Endometrial microvascular endothelial cells (primary cell): ENCODE data around the gene KIF20B. TPM values are rescaled to one million over a fixed set of nuclear protein-coding genes. Genes with fewer than 3 reads are reported as not detected.
"Not testable (repeated sequence)": the region's sequence is repeated elsewhere in the genome, so short reads cannot be mapped to it uniquely, and the experiment has no call there.

Experiments used
- in situ Hi-C: cut with HindIII; loops from 2 replicates; pipeline ENCODE4 v1.10.0; 2017; ENCODE audit warnings: low sequenced_read_pairs, low pct_unique_long_range_greater_than_20kb; ENCODE audit errors: inconsistent ontology term
- total RNA-seq: library from RNA; depleted of rRNA; stranded (reverse); fragments of >200 nt; gene quantifications from one replicate; pipeline ENCODE4 v1.2.3, GENCODE V29; 2015; ENCODE audit errors: inconsistent ontology term

The KIF20B gene
- total RNA-seq, 1 donor from 2014 or later, result 14.9 TPM

DNA sequence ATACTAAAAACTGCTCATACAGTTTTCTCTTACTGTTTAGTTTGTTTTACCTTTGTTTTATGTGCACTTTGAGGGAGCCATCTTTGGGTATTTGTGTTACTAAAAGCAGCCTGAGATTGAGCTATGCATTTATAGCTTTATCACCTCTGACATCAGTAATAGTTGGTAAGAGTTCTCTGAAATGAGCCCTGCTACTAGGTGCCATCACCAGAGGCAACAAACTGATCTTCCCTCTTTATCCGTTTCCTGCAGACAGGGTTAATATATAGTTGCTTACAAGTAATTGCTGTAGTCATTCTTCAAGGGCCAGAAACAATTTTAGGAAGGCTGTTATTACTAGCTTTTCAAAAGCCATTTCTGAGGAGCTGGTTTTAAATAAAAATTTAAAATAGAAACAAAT, 49.1 kb downstream of the KIF20B start:
- in situ Hi-C loops, result no loop called here

DNA sequence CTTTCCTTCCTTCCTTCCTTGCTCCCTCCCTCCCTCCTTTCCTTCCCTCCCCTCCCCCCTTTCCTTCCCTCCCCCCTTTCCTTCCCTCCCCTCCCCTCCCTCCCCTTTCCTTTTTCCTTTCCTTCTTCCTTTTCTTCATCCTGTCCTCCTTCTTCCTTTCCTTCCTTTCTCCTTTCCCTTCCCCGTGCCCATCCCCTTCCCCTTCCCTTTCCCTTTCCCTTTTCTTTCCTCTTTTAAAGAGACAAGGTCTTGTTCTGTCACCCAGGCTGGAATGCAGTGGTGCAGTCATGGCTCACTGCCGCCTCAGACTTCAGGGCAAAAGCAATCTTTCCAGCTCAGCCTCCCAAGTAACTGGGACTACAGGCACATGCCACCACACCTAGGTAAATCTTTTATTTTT, 54.0 kb downstream of the KIF20B start:
- in situ Hi-C loops, result no loop called here

DNA sequence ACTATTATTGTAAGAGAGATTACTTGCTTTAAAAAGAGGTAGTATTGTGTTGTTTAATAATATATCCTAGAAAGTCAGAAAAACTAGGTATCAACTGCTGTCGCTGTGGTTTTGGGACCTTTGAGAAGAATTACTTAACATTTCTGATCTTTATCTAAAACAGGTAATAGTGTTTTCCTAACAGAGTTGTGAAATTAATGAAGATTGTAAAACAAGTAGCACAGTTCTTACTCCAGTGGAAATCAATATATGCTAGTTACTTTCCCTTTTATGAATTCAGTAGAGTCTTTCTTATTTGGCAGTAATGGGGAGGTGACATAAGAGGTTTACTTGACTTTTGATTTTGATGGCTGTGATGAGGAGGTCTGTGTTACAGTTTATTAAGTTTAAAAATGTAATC, 58.1 kb downstream of the KIF20B start:
- in situ Hi-C loops, result no loop called here

DNA sequence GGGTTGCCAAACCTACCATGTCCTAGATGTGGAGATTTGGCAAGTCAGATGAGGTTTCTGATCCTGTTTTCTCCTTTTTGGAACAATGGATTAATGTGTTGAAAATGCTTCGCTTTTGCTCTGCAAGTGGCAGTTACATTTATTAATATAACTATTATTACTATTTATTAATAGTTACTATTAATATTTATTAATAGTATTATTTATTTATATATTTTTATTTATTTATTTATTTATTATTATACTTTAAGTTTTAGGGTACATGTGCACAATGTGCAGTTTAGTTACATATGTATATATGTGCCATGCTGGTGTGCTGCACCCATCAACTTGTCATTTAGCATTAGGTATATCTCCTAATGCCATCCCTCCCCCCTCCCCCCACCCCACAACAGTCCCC, 62.3 kb downstream of the KIF20B start:
- in situ Hi-C loops, result not testable (repeated sequence)

DNA sequence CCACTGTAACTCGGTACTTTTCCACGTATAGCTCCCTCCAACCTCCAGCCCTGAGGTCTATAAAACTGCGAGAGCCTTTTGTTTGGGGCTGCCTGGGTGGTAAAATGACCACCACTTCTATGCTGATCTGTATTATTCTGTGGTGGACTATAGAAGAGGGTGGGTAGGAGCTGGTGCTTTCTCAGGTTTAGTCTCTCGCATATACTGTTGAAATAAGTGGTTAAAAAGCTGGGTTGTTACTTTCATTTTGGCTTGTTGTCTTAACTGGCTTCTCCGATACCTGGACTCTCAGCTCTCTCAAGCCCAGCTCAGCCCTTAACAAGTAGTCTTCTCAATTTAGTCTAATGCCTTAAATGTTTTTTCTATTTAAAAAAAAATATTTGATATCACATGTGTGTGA, 70.3 kb downstream of the KIF20B start:
- in situ Hi-C loops, result no loop called here

DNA sequence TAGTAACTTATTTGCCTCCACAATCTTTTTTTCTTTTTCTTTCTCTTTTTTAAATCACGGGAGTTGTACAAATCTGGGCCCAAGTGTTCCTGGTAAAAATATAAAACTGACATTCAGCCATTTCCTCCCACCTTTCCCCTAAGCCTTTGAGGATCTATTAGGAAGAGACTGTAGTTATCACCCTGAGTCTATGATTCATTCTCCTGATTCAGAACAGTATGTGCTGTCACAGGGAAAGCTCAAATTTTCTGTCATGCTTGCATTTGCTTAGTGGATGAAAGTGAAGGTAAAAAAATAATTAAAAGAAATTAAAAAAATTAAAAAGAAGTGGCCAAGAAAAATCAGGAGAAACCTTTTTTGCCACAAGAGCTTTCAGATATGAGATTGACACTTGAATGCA, 71.7 kb downstream of the KIF20B start:
- in situ Hi-C loops, result no loop called here

DNA sequence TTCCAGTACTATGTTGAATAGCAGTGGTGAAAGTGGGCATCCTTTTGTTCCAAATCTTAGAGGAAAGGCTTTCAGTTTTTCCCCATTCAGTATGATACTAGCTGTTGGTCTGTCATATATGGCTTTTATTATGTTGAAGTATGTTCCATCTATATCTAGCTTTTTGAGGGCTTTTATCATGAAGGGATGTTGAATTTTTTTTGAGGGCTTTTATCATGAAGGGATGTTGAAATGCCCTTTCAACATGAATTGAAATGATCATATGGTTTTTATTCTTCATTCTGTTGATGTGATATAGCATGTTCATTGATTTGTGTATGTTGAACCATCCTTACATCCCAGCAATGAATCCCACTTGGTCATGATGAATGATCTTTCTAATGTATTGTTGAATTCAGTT, 75.3 kb downstream of the KIF20B start:
- in situ Hi-C loops, result no loop called here

DNA sequence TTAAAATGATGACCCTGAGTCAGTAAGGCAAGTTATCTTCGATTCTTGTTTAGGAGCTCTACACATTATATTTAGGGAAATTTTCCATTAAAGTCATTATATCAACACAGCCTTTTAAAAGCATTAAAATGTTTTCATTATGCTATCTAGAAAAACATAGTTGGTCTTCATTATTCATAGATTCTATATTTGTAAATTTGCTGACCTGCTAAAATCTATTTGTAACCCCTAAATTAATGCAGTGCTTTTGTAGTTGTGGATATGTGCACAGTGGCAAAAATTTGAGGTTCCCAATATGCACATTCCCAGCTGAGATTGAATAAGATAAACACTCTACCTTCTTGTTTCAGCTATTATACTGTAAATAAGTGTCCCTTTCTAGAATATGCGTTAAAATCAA, 81.1 kb downstream of the KIF20B start:
- in situ Hi-C loops, result no loop called here

DNA sequence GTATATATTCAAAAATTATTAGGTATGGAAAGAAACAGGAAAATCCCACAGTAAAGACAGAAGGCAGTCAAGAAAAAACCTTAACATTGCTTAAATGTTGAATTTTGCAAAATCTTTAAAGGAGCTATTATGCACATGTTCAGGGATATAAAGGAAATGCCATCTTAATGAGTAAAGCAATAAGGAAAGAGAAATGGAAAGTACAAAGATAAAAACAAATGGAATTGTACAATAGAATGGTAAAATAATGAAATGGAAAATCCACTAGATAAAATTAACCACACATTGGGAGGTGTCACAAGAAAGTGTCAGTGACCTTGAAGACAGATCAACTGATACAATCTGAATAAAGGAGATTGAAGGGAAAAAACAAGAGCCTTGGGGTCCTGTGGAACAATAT, 82.0 kb downstream of the KIF20B start:
- in situ Hi-C loops, result no loop called here

DNA sequence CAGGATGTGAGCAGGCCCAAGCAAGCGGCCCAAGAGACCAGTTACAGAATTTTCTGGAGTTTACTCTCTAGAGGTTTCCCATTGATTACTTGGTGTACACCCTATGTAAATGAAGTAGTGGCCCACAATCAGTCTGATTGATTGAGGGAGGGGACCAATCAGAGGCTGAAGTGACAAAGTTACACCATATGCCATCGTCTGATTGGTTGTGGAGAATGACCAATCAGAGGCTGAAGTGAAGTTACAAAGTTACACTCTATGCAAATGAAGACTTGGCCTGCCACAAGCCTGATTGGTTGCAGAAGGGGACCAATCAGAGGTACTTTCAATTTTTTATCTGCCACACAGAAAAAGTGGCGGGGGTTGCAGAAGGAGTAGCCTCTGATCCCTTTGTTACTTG, 83.7 kb downstream of the KIF20B start:
- in situ Hi-C loops, result no loop called here

DNA sequence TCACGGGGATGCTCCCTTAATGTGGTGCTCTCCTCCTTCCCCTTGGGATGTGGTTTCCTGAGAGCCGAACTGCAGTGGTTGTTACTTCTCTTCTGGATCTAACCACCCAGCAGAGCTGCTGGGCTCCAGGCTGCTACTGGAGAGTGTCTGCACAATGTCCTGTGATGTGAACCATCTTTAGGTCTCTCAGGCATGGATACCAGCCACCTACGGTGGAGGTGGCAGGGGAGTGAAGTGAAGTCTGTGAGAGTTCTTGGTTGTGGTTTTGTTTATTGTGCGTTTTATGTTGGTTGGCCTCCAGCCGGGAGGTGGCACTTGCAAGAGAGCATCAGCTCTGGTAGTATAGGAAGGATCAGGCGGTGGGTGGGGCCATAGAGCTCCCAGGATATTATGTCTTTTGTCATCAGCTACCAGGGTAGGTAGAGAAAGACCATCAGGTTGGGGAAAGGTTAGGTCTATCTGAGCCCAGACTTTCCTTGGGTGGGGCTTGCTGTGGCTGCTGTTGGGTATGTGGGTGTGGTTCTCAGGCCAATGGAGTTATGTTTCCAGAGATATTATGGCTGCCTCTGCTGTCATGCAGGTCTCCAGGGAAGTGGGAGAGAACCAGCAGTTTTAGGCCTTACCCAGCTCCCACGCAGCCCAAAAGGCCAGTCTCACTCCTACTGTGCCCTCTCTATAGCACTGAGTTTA, 87.9 kb downstream of the KIF20B start:
- in situ Hi-C loops, result no loop called here

DNA sequence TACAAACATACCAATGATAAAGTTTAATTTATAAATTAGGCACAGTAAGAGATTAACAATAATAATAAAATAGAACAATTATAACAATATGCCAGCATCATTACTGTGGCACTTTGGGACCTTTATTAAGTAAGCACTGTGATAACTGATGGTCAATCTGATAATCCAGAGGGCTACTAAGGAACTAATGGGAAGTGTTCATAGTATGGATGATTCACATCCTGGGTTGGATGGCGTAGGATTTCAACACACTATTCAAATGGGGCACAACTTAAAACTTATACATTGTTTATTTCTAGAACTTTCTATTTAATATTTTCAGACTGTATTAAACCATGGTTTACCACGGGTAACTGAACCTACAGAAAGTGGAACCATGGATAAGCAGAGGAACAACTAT, 90.8 kb downstream of the KIF20B start:
- in situ Hi-C loops, result no loop called here

DNA sequence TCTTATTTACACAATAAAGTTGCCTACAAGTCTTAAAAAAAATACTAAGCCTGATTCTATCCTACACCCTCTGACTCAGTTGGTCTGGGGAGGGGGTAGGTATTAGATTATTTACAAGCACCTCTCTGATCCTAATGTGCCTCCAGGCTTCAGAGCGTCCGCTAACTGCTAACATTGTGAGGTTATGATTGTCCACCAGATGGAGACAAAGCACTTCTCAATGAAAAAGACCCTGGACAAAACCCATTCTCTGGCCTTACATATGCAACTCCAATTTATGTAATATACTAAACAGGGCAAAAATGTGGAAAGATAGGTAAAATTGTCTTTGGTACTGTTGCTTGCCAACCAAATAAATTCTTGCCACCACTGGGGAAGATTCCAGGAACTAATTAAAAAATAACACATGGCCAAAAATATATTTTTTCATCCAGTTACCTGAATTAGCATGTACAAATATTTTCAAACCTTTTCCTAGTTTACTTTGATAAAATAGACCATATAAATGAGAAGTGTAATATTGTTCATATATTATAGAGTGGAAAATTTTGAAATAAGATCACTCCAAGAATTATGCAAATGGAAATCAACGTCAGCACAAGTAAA, 92.4 kb downstream of the KIF20B start:
- in situ Hi-C loops, result no loop called here

DNA sequence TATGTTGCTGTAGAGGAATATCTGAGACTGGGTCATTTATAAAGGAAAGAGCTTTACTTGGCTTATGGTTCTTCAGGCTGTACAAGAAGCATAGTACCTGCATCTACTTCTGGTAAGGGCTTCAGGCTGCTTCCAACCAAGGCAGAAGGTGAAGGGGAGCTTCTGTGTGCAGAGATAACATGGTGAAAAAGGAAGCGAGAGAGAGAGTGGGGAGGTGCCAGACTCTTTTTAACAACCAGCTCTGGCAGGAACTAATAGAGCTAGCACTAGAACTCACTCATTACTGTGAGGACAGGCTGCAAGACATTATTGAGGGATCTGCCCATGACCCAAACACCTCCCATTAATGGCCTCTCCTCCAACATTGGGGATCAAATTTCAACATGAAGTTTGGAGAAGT, 94.5 kb downstream of the KIF20B start:
- in situ Hi-C loops, result no loop called here

DNA sequence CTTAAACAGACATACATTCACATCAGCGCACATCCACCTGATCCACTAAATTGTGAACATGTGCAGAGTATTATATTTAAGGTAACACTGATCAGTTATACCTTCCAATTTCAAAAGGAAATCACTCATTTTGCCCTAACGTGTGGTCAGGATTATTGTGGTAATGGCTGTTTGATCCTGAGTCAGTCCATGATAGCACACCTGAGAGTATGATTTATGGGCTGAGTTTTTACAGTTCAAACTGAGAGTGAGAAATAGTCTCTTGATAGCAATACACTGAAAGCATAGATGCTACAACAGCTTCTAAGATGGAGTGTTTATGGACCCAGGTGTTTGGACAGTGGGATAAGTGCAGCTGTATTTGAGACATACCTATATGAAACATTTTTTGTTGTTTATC, 96.7 kb downstream of the KIF20B start:
- in situ Hi-C loops, result no loop called here

DNA sequence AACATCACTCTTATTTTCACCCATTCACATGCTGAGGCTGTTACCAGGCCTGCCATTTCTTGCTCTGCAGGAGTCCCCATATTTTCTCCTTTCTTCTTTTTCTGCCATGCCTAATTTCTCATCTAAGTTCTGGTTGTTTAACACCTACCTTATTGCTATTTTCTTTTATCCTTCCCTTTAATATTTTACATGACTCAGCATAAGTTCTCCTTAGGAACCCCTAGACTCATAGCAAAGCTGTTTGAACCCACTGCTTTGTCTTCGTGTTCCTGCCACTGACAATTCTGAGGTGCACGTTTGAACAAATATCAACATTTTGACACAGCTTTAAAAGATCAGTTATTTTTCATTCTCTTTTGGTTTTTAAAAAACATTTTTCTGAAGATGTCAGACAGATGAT, 98.2 kb downstream of the KIF20B start:
- in situ Hi-C loops, result no loop called here

DNA sequence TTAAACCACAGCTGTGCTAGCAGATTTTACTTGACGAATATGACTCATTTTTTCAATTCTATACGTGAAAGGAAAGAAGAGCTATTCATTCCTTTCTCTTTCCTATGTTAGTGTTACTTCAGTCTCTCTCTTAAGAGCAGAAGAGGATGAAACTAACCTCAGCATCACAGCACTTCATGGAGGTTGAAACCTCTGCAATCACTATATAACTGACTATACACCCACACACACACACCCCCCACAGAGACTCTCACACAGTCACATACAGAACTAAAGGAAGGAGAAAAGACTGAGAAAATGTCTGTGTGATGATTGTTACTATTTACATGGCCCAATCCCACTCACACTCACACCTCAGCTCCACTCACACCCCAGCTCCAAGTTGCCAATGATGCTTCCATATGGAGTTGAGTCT, 104.2 kb downstream of the KIF20B start:
- in situ Hi-C loops, result no loop called here

DNA sequence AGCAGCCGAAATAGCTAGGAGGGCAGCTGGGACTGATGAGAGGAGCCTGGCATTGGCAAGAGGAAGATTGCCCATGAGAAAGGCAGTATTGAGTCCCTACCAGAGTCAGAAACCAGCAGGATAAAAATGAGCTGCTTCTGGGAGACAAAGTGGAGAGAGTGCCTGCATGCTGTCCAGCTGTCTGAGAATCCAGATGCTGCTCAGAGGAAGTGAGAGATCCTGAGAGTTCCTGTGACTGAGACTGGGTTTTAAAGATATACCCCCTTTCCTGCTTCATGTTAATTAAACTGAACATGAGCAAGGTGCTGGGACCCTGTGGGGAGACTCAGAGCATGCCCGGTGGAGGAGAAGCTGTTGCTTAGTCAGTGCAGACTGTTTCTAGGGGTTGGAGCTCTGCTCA, 107.5 kb downstream of the KIF20B start:
- in situ Hi-C loops, result no loop called here

DNA sequence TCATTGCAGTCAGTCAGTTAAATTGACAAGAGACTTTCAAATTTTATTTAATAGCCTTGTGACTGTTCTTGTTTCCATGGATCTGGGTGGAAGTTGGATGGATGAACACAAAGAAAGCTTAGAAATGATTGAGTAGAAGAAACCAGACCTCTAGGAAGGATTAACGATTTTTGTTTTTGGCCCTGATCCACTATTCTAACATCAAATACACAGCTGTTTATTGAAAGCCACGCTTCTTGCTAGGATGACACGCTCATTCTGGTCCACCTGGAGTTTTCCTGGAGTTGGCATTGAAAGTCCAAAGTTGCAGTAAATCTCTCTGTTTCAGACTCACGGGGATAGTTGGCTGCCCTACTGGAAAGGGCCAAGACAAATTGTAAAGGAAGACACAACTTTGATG, 108.4 kb downstream of the KIF20B start:
- in situ Hi-C loops, result no loop called here

DNA sequence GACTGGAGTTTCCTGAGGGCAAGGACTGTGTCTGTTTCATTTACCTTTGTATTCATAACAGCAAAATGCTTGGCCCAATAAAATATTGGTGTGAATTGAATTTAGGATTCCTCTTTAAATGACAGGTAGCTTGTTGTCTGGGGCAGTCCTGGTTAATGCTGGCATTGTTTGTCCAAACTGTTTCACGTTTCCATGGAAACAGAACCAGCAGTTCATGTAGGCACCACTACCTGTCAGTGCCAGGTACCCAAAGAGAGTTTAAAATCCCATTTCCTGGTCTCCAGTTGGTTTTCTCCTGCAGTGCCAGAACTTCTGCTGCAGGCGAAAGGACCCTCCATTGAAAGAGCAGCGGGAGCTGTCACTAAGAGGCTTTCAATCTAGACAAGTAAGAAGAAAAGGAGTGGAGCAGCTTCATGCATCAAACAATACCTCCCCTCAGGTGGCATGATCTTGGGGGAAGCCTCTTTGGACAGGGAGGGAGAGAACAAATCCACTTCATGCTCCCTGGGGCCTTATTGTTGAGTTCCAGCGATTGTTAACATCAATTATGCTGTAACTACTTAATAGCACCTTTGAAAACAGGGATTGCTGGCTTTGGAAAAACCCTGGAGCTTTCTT, 109.6 kb downstream of the KIF20B start:
- in situ Hi-C loops, result no loop called here

DNA sequence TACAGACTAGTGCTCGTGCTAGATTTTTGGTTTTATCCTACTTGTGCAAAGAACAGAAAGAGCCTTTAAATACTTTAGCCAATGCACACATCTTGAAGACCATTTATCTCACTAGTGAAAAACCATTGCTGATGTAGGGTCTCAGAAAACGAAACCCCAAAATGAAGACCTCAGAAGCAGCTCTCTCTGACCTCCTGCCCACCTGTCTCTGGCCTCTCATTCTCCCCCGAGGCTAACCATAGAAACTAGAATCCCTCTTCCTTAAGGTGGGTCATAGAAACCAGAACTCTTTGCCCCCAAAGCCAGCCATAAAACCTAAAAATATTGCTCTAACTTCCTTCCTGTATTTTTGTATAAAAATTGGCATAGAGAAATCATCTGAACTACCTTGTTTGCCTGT, 112.2 kb downstream of the KIF20B start:
- in situ Hi-C loops, result no loop called here
